Peyer's patch (tissue), 4 donors: ENCODE measurements around the gene GTPBP1. TPM values are rescaled to one million over a fixed set of nuclear protein-coding genes. Genes with fewer than 3 reads are reported as not detected.

Experiments
- DNase-seq, 3 donors: peaks; one replicate each; pipeline ENCODE4 v3.0.0-alpha.2; 2017 to 2019
- H3K27ac ChIP-seq, 4 donors: fragments of 200-600 bp; sonication (generic); one replicate each; pipeline ENCODE4 v1.5.1; 2016 to 2019
- H3K27me3 ChIP-seq, 2 donors: fragments of 200-600 bp; sonication (generic); one replicate each; pipeline ENCODE4 v1.5.1; 2019
- H3K36me3 ChIP-seq, 3 donors: fragments of 200-600 bp; sonication (generic); one replicate each; pipeline ENCODE4 v1.5.1; 2016 to 2019
- H3K4me1 ChIP-seq, 4 donors: fragments of 200-600 bp; sonication (generic); one replicate each; pipeline ENCODE4 v1.5.1; 2016 to 2019
- H3K4me3 ChIP-seq, 4 donors: fragments of 200-600 bp; sonication (generic); 1 replicate in 3 of 4; 2 replicates in 1 of 4; pipeline ENCODE4 v1.5.1; 2016 to 2019; ENCODE audit warnings: mild to moderate bottlenecking in 1 of 4
- H3K9me3 ChIP-seq, 4 donors: fragments of 200-600 bp; sonication (generic); one replicate each; pipeline ENCODE4 v1.5.1; 2016 to 2019; ENCODE audit warnings: mild to moderate bottlenecking in 1 of 4
- CTCF ChIP-seq, 6 experiments: fragments of 450-650 bp in 4 of 6; fragments of 200-600 bp in 2 of 6; sonication (generic) in 1 of 6; IDR thresholded peaks; one replicate each; pipeline ENCODE4 v1.5.1; 2017 to 2019; ENCODE audit warnings: antibody characterized with exemption in 6 of 6, mild to moderate bottlenecking in 3 of 6, moderate library complexity in 1 of 6
- POLR2A ChIP-seq, 2 donors: fragments of 450-650 bp; IDR thresholded peaks; one replicate each; pipeline ENCODE4 v1.5.1; 2017; ENCODE audit warnings: antibody characterized with exemption in 2 of 2, mild to moderate bottlenecking in 2 of 2, moderate library complexity in 2 of 2
- small RNA-seq, 2 donors: library from RNA; depleted of rRNA; stranded (forward); fragments of <200 nt; gene quantifications; one replicate each; pipeline ENCODE3, GENCODE V24; 2016
- total RNA-seq, 4 donors: library from RNA; depleted of rRNA; stranded (reverse); fragments of >200 nt; gene quantifications; one replicate each; pipeline ENCODE4 v1.1.0, GENCODE V29; 2016

The GTPBP1 gene
- total RNA-seq, 4 donors from 2014 or later: 72.5 to 182 (median 131) TPM

GRCh38 chr22:38782402-38783094 is 76.8 kb downstream of the GTPBP1 start:
- DNase-seq: no peak
- TF ChIP-seq CTCF (IDR thresholded peaks at IDR 0.05) (no peak), POLR2A (IDR thresholded peaks at IDR 0.05) (no peak)
- H3K9me3 ChIP-seq: no peaks in the 10 kb centered on the region
- no peak overlapping the region for H3K27ac ChIP-seq
- H3K4me3 ChIP-seq: no peak overlapping the region
- peaks cover 0 to 21% (median 0%) of the 10 kb centered on the region in 3 donors for H3K36me3 ChIP-seq
- peaks cover 0 to 1% (median 0%) of the 10 kb centered on the region in 4 donors for H3K4me1 ChIP-seq
- H3K27me3 ChIP-seq: no peaks in the 10 kb centered on the region

Small RNA genes within 50 kb of the gene (small RNA-seq; reads per million reads assigned to genes)
- gene AL021707.8: 0 reads per million in 2 donors

Other genes starting within 250 kb of the GTPBP1 start
- gene KDELR3, start 237.8 kb upstream of the GTPBP1 start, total RNA-seq: 10 to 100 TPM in 3 of 4 donors, 1 to 10 TPM in 1; 2.5 to 20.0 (median 16.6) TPM
- 100 to 1,000 TPM; 583 to 733 (median 616) TPM for gene DDX17, start 199.6 kb upstream of the GTPBP1 start, total RNA-seq
- 1 to 10 TPM in 1 of 4 donors, not detected in 3; 4.2 TPM for gene DMC1, start 135.8 kb upstream of the GTPBP1 start, total RNA-seq
- gene FAM227A, start 49.6 kb upstream of the GTPBP1 start, total RNA-seq: 10 to 100 TPM in 1 of 4 donors, 1 to 10 TPM in 1, not detected in 2; 2.6 to 18.2 TPM
- 10 to 100 TPM in 2 of 4 donors, 1 to 10 TPM in 2; 6.6 to 19.5 (median 12.3) TPM for gene CBY1, start 49.3 kb upstream of the GTPBP1 start, total RNA-seq
- gene TOMM22, start 24.0 kb upstream of the GTPBP1 start, total RNA-seq: 10 to 100 TPM; 19.6 to 35.5 (median 28.9) TPM
- gene JOSD1, start 5.0 kb upstream of the GTPBP1 start, total RNA-seq: 100 to 1,000 TPM in 3 of 4 donors, 10 to 100 TPM in 1; 77.6 to 156 (median 121) TPM
- gene SUN2, start 50.1 kb downstream of the GTPBP1 start, total RNA-seq: 100 to 1,000 TPM; 171 to 291 (median 248) TPM
- 10 to 100 TPM in 3 of 4 donors, not detected in 1; 15.2 to 21.6 (median 16.2) TPM for gene DNAL4, start 88.2 kb downstream of the GTPBP1 start, total RNA-seq
- gene NPTXR, start 138.1 kb downstream of the GTPBP1 start, total RNA-seq: 1 to 10 TPM in 2 of 4 donors, under 1 TPM in 2; 0.53 to 2.8 (median 1.1) TPM
- 10 to 100 TPM in 2 of 4 donors, 1 to 10 TPM in 2; 7.0 to 35.5 (median 10.7) TPM for gene CBX6, start 166.3 kb downstream of the GTPBP1 start, total RNA-seq